ENCODE results near the gene PCDH1. TPM values are rescaled to one million over a fixed set of nuclear protein-coding genes. Genes with fewer than 3 reads are reported as not detected.

Gene PCDH1
- total and polyA plus RNA-seq, 11 donors = 10.2 to 106 (median 19.2) TPM

DNA sequence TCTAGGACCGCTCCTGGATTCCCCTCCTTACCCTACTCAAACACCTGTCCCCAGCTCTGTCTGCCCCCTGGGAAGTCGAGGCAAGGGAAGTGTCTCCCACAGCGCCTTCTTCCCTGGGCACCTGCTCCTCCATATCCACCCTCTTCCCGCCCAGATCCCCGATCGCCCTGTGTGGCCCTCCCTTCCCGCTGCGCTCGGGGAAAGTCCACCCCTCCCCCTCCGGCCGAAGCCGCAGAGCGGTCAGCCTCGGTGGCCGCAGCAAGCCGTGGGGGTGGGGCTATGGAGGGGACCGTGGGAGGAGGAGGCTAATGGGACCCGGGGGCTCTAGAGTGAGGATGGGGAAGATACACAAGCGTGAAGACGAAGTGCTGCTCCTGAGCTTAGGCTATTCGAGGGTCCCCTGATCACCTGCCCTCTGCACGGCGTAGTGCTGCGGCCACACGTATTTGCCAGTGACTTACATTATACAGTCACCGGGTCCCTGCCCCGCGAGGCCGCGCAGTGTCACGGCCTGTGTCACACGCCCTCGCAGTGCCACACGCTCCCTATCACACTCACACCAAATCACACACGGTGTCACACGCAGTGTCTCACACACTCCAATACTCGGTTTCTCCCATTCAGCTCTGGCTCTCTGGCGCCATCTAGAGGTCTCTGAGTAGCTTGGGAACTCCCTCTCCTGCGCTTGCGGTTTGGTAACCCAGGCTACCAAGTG is 658 bp upstream of the PCDH1 start:
- intact Hi-C loops (cut with DNase I) = loop anchor here (1.0 to 10.0 kb wide), 16 partner anchors 30 to 186 kb away; no protein-coding TSS in a partner anchor
- peak overlapping the region; percentile 11 to 95 (median 80) for H3K4me3 ChIP-seq
- peak overlapping the region; percentile 76 to 94 (median 90) for H3K27ac ChIP-seq
- ATAC-seq (peak; percentile 70 to 87 (median 84)), DNase-seq (peak; percentile 89 to 95 (median 91))
- H3K9me3 ChIP-seq = no peaks in the 10 kb centered on the region
- H3K4me1 ChIP-seq = peaks cover 0 to 88% (median 60%) of the 10 kb centered on the region in 12 donors
- H3K27me3 ChIP-seq = peaks cover 3 to 91% (median 32%) of the 10 kb centered on the region in 9 donors
- no peak for TF ChIP-seq POLR2A (IDR thresholded peaks at IDR 0.05)
- TF ChIP-seq, protein P1, sequence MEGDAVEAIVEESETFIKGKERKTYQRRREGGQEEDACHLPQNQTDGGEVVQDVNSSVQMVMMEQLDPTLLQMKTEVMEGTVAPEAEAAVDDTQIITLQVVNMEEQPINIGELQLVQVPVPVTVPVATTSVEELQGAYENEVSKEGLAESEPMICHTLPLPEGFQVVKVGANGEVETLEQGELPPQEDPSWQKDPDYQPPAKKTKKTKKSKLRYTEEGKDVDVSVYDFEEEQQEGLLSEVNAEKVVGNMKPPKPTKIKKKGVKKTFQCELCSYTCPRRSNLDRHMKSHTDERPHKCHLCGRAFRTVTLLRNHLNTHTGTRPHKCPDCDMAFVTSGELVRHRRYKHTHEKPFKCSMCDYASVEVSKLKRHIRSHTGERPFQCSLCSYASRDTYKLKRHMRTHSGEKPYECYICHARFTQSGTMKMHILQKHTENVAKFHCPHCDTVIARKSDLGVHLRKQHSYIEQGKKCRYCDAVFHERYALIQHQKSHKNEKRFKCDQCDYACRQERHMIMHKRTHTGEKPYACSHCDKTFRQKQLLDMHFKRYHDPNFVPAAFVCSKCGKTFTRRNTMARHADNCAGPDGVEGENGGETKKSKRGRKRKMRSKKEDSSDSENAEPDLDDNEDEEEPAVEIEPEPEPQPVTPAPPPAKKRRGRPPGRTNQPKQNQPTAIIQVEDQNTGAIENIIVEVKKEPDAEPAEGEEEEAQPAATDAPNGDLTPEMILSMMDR (IDR thresholded peaks at IDR 0.05) = peak; percentile 97 to 99 (median 98)
- WGBS, 4 donors = 0 to 1% (median 0%) methylated on average over 37 to 40 of the region's 40 CpGs
- H3K36me3 ChIP-seq = no peaks in the 10 kb centered on the region

DNA sequence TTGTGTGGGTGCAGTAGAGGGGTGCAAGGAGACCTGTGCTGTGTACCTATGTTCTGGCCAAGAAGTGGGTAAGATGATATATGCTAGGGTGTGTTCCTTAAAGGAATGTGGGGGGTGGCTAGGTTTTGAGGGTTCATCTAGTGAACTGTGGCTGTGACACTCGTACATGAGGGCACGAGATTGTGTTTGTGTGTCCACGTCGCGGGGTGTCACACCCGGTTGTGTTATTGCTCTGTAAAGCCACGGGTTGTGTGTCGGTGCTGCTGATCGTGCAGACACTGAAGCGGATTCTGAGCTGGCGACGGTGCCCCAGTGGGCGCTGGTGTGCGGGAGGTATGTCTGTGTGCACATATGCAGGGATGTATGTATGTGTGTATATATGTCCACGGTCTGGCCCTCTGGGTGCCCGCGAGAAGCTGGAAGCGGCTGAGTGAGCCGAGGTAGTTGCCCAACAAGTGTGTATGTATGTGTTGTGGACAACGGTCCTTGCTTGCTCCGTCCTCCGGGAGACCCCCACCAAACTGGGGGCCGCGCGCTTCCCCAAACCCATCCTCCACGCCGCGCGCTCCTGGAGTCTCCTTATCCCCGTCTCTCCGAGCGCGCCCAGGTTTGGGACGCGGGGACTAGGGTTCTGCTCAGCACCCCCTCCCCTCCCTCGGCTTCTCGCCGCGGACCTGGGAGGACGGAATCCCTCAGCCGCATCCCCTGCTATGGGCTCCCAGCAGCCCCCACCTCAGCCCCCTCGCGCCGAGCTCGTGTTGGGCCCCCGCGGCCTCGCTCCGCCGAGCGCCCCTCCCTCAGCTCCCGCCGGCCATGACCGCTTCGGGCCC is 639 bp downstream of the PCDH1 start:
- peaks cover 0 to 88% (median 61%) of the 10 kb centered on the region in 12 donors for H3K4me1 ChIP-seq
- ATAC-seq (no peak), DNase-seq (no peak)
- H3K27me3 ChIP-seq = peaks cover 0 to 81% (median 30%) of the 10 kb centered on the region in 9 donors
- no peak for TF ChIP-seq POLR2A (IDR thresholded peaks at IDR 0.05)
- TF ChIP-seq, protein P1 (IDR thresholded peaks at IDR 0.05) = no peak
- H3K9me3 ChIP-seq = no peaks in the 10 kb centered on the region
- WGBS, 4 donors = 0 to 1% (median 1%) methylated on average over 40 to 55 of the region's 55 CpGs
- H3K36me3 ChIP-seq = no peaks in the 10 kb centered on the region
- intact Hi-C loops (cut with DNase I) = loop anchor here (1.0 to 10.0 kb wide), 16 partner anchors 29 to 185 kb away; no protein-coding TSS in a partner anchor
- peak overlapping the region; percentile 66 to 95 (median 80) for H3K4me3 ChIP-seq
- peak overlapping the region; percentile 76 to 94 (median 90) for H3K27ac ChIP-seq

DNA sequence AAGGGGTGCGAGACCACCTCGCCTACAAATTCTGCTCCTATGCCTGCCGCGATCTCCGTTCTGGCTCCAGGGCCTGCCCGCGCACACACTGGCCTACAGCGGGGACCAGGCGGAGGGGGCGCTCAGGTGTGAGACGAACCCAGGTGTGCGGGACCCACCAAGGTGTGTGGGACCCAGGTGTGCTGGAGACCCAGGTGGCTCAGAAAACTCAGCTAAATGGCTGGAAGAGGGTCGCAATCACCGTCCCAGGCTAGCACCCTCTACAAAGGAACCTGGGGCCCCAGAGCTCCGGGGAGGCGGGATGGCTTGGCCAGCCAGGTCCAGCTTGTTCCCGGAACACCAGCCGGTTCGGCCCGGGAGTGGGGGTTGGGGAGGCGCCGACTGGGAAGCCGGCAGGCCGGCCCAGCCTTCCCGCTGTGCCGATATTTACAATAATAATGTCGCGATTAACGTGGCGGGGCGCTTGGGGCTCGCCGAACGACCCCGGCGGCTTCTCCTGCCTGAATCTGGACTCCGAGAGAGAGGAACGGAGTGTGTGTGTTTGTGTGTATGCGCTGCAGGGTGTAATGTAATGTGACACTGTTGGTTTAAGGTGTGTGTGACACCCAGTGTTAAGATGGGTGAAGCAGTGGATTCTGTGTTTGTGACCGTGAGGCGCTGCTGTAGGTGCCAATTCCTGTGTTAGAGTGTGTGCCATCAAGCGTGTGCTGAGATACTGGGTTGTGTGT is 1.4 kb downstream of the PCDH1 start:
- Histone ChIP-seq H3K27me3 (peaks cover 0 to 74% (median 27%) of the 10 kb centered on the region in 9 donors), H3K4me1 (peaks cover 0 to 87% (median 55%) of the 10 kb centered on the region in 12 donors), H3K4me3 (peak overlapping the region; percentile 66 to 95 (median 80)), H3K36me3 (no peaks in the 10 kb centered on the region), H3K9me3 (no peaks in the 10 kb centered on the region), H3K27ac (peak overlapping the region; percentile 76 to 94 (median 90))
- intact Hi-C loops (cut with DNase I) = loop anchor here in 9 of 10 donors (2.0 to 10.0 kb wide), 9 partner anchors 34 to 174 kb away; no protein-coding TSS in a partner anchor
- TF ChIP-seq POLR2A (IDR thresholded peaks at IDR 0.05) = no peak
- TF ChIP-seq, protein P1 (IDR thresholded peaks at IDR 0.05) = no peak
- WGBS, 4 donors = 1 to 2% (median 2%) methylated on average over 28 to 42 of the region's 42 CpGs
- no peak for ATAC-seq
- no peak for DNase-seq

Measured in heart left ventricle (tissue), 16 donors.